HG03457 (cell line): ENCODE results near the gene KCNN3.

ENCODE experiments used
- ATAC-seq: cut with Tn5 transposase; IDR thresholded peaks from one replicate; pipeline ENCODE4 v1.9.1; 2021; ENCODE audit warnings: moderate number of reproducible peaks; ENCODE audit not compliant: unreplicated experiment

The KCNN3 gene

GRCh38 chr1:154842635-154843034, 27.4 kb downstream of the KCNN3 start:
- ATAC-seq = no peak

DNA sequence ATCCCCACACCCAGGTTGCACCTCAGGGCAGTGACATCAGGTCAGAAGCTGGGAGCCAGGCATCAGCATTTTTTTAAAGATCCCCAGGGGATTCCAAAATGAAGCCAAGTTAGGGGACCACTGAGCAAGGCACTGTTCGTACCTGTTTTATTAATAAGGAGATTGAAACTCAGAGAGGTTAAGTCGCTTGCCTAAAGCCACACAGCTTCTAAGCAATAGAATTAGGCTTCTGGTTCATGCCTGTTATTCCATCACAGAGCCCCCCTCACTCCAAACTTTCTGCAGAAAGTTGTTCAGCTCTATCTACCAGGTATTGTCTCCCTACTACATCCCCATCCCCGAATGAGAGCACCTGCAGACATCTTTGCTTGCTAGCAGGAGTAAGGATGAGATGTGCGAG, 28.7 kb downstream of the KCNN3 start:
- no peak for ATAC-seq

GRCh38 chr1:154840269-154841176, 29.6 kb downstream of the KCNN3 start:
- ATAC-seq = no peak

DNA sequence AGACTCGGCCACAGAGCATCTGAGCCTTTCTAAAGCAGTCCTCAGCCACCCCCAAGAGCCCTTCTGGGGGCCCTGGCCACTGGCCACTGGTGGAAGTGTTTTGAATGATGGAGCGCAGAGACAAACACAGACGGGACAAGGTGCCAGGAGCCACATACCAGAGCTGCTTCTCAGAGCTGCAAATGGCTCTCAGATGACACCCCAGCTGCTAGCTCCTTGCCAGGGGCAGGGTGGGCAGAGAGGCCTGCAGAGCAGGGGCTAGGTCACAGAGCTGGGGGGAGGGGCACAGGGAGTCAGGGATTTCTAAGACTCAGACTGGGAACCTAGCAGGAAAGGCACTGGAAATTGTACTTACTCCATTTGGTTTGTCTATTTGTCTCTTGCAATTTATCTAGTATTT, 30.4 kb downstream of the KCNN3 start:
- ATAC-seq = no peak

DNA sequence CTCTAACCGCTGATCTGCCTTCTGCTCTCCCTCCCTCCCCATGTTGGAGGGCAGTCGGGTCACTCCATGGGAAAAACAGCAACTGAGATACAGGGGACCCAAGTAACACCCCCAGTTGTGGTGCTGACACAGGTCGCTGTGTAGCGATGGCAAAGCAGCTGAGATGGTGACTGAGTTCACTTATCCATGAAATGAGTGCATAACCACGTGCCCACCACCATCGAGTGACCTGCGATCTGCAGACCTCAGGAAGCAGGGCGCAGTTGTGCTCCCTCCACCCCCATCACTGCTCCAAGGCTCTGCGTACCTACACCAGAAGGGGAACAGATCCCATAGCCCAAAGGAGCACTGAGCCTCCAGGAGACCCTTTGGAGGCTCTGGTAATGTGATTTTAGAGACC, 31.1 kb downstream of the KCNN3 start:
- no peak for ATAC-seq

GRCh38 chr1:154838461-154838860, 31.6 kb downstream of the KCNN3 start:
- ATAC-seq = no peak

GRCh38 chr1:154837672-154838171, 32.4 kb downstream of the KCNN3 start:
- ATAC-seq = no peak

GRCh38 chr1:154837034-154837671, 32.9 kb downstream of the KCNN3 start:
- ATAC-seq = no peak

- no peak for ATAC-seq
These were observed 34.4 kb downstream of the KCNN3 start for GRCh38 chr1:154835531-154836324.

GRCh38 chr1:154833841-154834240, 36.2 kb downstream of the KCNN3 start:
- ATAC-seq = no peak

DNA sequence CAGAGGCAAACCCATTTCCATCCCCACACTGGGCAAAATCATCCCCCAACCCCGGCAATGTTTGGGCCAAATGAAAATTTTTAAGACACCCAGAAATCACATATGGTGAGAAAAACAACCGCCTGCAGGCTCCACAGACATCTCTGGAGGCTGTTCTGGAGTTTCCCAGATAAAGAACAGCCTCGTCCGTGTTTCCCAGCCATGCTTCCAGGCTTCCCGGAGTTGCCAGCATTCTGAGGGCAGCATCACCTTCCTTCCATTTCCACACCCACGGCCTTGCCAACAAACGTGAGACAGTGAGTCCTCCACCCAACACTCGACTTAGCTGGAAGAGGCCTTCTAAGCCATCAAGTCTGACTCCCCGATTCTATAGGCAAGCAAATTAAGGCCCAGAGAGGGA, 36.9 kb downstream of the KCNN3 start:
- ATAC-seq = no peak

DNA sequence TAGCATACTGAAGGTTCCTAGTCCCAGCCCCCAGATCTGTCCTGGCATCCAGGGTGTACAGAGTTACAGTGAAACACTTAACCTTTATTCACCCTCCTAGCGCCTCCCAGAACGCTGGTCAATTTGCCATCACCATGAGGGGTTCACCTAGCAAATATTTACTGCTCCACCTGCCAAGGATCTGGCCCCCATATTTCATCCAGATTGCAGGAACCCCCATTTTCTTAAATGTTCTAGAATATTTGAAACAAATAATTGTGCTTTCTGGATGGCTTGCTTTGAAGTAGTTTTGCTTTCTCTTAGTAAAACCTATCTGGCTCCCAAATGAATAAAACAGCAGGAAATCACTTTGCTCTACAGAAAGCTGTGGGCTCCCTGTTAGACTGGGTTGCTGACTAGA, 37.7 kb downstream of the KCNN3 start:
- no peak for ATAC-seq

DNA sequence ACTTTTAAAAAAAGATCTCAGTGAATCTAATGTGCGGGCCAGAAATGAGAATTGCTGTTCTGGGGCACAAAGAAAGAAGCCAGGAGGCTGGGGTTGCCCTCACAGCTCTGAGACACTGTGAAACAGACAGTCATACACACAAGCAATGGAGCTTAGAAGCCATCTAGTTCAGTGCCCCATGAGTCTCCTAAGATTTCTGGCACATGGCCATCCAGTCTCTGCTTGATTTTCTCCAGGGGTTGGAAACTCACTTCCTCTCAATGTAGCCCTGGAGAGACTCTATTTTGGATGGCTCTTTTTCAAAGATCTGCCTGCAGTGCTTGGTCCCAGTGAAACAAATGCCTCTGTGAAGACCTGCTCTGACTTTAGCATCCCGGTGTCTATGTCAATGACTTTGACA, 38.6 kb downstream of the KCNN3 start:
- ATAC-seq = no peak

- no peak for ATAC-seq
These were observed 41.0 kb downstream of the KCNN3 start for GRCh38 chr1:154829062-154829461.

DNA sequence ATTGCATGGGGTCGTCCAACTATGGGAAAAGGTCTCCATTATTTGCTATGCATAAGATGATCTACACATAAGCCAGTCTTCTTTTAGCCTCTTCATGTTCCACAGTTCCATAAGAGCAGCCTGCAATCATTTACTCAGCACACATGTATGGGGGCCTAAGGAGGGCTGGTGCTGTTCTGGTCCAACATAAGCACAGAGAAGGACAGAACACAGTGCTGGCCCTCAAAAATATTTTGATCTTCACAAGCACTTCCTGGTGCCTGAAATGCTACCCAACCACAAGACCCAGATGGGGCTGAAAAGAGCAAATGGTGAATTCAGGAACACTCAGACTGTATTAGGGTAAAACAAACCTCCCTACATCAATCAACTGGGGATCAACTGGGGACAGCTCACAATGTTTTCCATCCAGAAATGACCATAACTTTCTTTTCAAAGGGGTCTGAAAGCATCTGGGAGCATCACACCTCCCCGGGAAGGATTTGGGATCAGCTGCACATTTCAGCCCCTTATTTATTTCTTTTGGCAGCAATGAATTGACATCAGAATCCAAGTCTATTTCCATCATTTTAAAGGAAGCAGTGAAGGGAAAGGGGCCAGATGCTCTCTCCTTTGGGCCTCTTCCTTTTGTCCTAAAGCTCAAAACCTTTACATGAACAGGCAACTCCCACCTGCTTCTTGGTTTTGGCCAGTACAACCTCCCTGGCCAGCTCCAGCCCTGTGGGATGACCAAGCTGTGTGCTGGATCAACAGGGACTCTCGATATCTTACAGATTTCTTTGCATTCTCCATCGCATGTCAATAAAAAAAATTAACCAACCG, 45.7 kb downstream of the KCNN3 start:
- no peak for ATAC-seq

DNA sequence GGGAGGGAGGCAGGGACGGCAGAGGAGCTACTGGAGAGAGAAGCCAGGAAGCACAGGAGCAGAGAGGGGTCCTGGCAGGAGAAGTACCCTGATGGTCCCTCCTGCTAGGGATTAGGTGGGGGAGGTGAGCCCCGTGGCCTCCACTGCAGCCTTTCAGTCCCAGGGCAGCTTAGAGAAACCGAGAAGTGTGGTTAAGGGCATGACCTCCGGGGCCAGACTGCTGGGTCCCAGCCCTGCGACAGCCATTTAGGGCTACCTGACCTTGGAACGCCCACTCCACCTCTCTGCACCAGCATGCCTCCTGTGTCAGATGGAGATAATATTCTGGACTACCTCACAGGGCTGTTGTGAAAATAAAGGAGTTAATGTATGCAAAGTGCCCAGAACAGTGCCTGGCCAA, 47.4 kb downstream of the KCNN3 start:
- no peak for ATAC-seq

DNA sequence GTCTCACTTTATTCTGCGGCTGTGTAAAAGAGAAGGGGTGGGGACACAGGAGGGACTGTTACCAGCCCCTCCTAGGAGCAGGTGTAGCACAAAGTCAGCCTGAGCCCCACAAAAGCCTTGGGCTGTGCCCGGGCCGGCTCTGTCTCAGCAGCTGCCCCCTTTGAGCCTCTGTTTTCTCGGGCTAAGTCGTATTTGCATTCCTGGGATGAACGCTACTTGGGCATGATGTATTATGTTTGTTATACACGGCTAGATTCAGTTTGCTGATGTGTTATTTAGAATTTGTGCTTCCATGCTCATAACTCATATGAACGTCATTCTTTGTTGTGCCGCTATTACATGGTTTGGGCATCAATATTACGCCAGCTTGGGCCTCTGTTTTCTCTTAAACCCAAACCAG, 47.8 kb downstream of the KCNN3 start:
- ATAC-seq = no peak

- ATAC-seq = no peak
These were observed 49.0 kb downstream of the KCNN3 start for GRCh38 chr1:154821083-154821482.

- ATAC-seq = no peak
These were observed 49.4 kb downstream of the KCNN3 start for GRCh38 chr1:154820646-154821045.
